Activated T-cell treated with anti-CD3 and anti-CD28 coated beads, Interleukin-2, amount 50 U/mL, for 1 hour (primary cell): Measurements from ENCODE around the gene CTBP2.

Source experiments
- DNase-seq: peaks from one replicate; pipeline ENCODE4 v3.0.0-alpha.2; 2020

Gene CTBP2

DNA sequence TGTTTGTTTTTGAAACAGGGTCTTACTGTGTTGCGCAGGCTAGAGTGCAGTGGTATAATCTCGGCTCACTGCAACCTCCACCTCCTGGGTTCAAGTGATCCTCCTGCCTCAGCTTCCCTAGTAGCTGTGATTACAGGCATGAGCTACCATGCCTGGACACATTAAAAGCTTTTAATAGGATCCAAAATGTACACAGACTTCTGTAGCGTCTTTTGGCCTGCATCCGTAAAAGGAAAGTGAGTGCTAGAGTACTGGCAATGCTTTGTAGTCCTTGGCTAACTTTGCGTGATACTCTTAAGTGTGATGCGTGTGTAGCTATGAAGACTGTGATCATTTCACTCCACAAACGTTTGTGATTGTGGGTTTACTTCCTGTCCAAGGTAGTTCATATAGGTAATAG, 205.1 kb downstream of the CTBP2 start:
- DNase-seq = no peak

DNA sequence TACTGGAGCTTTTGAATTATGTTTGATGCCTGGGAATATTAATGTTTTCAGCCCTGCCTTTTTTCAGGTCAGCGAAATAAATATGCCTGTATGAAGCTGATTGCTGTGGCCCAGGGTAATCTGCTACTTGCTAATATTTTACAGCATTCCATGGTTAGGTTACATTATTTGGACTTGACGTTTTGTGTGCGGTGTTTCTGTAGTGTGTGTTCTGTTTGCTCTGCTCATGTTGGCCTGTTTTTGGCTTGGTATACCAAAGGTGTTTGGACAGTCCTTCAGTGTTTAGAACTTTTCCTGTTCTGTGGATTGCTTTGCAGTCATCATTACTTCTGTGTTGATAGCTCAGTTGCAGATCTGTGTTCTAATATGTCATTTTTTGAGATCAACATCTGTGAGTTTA, 206.9 kb downstream of the CTBP2 start:
- no peak for DNase-seq

DNA sequence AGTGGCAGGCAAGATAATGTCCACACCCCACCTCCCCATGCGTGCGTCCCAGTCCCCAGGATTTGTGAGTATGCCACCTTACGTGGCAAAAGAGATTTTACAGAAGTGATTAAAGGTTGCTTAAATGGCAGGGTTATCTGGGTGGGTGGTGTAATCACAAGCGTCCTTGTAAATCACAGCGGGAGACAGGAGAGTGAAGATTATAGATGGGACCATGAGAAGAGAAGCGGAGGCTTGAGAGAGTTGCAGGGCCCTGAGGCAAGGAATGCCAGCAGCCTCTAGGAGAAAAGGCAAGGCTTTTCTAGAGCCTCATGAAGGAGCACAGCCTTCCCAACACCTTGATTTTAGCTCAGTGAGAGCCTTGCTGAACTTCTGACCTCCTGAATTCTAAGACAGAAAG, 208.2 kb downstream of the CTBP2 start:
- DNase-seq = no peak

DNA sequence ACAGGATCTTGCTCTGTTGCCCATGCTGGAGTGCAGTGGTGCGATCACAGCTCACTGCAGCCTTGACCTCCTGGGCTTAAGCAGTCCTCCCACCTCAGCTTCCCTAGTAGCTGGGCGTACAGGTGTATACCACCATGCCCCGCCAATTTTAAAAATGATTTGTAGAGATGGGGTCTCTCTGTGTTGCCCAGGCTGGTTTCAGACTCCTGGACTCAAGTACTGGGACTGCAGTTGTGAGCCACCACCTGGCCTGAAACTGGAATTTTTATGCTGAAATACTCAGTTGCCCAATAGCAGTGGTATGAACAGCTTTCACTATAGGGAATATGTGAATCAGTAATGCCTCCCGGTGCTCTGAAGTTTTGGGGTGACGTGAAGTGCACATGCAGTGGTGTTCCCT, 210.8 kb downstream of the CTBP2 start:
- no peak for DNase-seq

DNA sequence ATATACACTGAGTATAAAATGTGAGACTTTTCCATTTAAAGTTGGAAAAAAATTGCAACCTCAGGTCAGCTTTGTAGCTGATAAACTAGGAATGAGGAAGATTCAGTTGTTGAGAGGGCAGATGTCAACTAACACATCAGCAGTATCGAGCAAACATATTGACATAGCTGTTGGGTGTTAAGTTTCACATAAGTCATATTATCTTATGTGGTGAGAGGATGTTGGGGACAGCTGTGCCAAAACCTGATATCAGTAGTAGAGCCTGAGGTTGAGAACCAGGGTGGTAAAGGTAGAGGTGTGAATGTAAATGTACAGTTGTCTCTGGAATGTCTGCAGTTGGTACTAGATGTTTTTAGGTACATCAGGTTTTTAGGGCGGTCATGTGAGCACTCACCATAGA, 213.4 kb downstream of the CTBP2 start:
- no peak for DNase-seq

- DNase-seq = no peak
Observed at GRCh38 chr10:124944982-124945381, 215.4 kb downstream of the CTBP2 start.

DNA sequence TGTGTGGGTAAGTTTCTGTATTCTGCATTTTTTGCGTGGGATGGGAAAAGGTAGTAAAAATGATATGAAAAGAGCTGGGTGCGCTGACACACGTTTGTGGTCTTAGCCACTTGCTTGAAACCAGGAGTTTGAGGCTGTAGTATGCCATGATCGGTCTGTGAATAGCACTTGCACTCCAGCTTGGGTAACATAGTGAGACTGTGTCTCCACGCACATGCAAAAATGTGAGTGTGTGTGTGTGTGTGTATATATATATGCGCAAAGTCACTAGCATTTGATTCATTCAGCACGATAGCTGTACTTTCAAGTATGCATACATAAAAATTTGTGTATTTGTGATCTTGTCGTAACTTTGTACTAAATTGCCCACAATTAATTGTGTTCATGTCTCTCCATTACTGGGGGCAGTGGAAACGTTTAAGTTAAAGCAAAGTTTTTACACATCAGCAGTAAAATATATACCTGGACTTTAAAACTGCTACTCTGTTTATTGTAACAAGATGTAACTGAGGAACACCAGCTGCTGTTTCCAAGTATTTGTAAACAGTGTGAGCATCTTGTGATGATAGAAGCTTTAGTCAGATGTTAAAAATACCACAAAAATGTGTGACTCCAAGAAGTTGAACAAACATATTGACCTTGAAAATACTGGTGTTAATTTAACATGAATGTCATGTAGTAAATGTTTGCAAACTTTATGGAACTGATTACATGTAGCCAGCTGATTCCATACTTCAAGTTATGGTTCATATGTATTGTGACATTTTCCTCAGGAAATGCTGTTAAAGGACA, 216.9 kb downstream of the CTBP2 start:
- no peak for DNase-seq

DNA sequence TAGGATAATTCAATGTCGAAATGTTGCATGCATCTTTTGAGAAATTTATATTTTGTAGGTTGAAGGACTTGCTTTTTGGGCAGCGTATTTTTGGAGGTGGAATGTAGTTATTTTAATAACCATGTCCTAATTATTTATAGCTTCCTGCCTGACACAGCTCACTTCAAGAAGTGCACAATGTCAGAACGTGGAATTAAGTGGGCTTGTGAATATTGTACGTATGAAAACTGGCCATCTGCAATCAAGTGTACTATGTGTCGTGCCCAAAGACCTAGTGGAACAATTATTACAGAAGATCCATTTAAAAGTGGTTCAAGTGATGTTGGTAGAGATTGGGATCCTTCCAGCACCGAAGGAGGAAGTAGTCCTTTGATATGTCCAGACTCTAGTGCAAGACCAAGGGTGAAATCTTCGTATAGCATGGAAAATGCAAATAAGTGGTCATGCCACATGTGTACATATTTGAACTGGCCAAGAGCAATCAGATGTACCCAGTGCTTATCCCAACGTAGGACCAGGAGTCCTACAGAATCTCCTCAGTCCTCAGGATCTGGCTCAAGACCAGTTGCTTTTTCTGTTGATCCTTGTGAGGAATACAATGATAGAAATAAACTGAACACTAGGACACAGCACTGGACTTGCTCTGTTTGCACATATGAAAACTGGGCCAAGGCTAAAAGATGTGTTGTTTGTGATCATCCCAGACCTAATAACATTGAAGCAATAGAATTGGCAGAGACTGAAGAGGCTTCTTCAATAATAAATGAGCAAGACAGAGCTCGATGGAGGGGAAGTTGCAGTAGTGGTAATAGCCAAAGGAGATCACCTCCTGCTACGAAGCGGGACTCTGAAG, 217.8 kb downstream of the CTBP2 start:
- DNase-seq = no peak

DNA sequence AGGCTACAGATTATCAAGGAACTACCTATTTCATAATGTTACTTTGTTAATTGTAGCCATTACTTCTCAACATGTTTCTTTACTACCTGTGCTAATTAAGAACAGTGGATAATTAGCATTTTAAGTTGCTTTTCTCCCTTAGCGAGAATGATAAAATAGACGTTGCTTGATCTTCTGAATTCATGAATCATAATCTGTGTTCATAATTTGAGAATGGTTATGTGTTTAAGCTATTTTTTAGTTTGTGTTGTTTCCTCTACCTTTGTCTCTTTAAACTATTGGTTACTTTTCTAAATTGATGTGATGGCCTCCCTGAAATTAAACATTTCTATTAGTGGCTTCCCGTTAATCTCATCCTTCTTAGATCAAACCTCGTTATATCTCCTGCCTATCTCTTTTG, 218.5 kb downstream of the CTBP2 start, which contains the start of gene ZRANB1:
Gene ZRANB1, plus strand, starts transcription at position 301 of the 400 bp plus-strand sequence. CDS start 371 bp downstream, outside the sequence.
- no peak for DNase-seq

DNA sequence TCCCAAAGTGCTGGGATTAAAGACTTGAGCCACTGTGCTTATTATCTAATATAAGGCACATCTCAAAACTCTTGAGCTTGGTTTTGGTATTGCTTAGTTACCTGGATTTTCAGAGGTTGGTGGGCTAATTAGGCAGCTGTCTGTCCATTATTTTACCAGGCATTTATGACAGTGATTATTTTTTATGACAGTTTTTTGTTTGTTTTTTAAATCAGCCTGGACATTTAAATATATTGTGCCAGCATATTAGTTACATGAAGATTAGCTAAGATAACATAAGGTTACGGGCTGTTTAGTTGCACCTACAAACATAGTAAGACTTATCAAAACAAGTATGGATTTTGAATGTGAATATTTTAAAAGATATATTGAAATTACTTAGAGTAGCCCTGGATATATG, 221.1 kb downstream of the CTBP2 start:
- DNase-seq = no peak

GRCh38 chr10:124936813-124937212, 223.6 kb downstream of the CTBP2 start:
- no peak for DNase-seq

GRCh38 chr10:124935946-124936345, 224.4 kb downstream of the CTBP2 start:
- DNase-seq = no peak
